GM23248 (cell line): Measurements from ENCODE around the gene STPG1.

ENCODE experiments used
- EZH2 ChIP-seq: fragments of 200-600 bp; sonication (generic); IDR thresholded peaks from 2 replicates; pipeline ENCODE4 v1.6.1; 2018; ENCODE audit warnings: antibody characterized with exemption, mild to moderate bottlenecking; ENCODE audit not compliant: insufficient read depth, poor library complexity, severe bottlenecking
- EZH2phosphoT487 ChIP-seq: fragments of 200-600 bp; sonication (generic); IDR thresholded peaks from 2 replicates; pipeline ENCODE4 v1.6.1; 2018; ENCODE audit warnings: antibody characterized with exemption, moderate library complexity, mild to moderate bottlenecking, low read depth; ENCODE audit not compliant: insufficient read depth

- no peak for TF ChIP-seq EZH2phosphoT487
- no peak for TF ChIP-seq EZH2
Measured at GRCh38 chr1:24384251-24385090, 29.1 kb downstream of the STPG1 start.
